GM12864 (cell line): ENCODE data around the gene NTSR1.

Source experiments
- DNase-seq: peaks from one replicate; pipeline ENCODE4 v3.0.0-alpha.2; 2011; ENCODE audit warnings: low read depth
- H3K4me3 ChIP-seq: 2 replicates; pipeline ENCODE4 v1.5.1; 2011; ENCODE audit warnings: mild to moderate bottlenecking, low read depth, low read length, control low read depth
- TF ChIP-seq, protein P1 (sequence below): IDR thresholded peaks from 2 replicates; pipeline ENCODE4 v1.5.1; 2011; ENCODE audit warnings: low read depth, mild to moderate bottlenecking, moderate library complexity, low read length, control low read depth, inconsistent platforms; ENCODE audit errors: missing control alignments

The NTSR1 gene

DNA sequence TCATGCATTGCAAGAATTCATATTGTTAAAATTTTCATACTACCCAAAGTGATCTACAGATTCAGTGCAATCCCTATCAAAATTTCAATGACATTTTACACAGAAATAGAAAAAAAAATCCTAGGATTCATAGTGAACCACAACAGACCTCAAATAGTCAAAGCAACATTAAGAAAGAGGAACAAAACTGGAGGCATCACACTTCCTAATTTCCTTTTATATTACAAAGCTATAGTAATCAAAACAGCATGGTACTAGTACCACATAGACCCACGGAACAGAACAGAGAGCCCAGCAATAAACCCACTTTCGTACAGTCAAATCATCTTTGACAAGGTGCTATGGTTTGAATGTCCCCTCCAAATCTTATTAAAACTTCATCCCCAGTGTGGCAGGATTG is 39.7 kb downstream of the NTSR1 start:
- no peak overlapping the region for H3K4me3 ChIP-seq
- TF ChIP-seq, protein P1, sequence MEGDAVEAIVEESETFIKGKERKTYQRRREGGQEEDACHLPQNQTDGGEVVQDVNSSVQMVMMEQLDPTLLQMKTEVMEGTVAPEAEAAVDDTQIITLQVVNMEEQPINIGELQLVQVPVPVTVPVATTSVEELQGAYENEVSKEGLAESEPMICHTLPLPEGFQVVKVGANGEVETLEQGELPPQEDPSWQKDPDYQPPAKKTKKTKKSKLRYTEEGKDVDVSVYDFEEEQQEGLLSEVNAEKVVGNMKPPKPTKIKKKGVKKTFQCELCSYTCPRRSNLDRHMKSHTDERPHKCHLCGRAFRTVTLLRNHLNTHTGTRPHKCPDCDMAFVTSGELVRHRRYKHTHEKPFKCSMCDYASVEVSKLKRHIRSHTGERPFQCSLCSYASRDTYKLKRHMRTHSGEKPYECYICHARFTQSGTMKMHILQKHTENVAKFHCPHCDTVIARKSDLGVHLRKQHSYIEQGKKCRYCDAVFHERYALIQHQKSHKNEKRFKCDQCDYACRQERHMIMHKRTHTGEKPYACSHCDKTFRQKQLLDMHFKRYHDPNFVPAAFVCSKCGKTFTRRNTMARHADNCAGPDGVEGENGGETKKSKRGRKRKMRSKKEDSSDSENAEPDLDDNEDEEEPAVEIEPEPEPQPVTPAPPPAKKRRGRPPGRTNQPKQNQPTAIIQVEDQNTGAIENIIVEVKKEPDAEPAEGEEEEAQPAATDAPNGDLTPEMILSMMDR: no peak
- DNase-seq: no peak

DNA sequence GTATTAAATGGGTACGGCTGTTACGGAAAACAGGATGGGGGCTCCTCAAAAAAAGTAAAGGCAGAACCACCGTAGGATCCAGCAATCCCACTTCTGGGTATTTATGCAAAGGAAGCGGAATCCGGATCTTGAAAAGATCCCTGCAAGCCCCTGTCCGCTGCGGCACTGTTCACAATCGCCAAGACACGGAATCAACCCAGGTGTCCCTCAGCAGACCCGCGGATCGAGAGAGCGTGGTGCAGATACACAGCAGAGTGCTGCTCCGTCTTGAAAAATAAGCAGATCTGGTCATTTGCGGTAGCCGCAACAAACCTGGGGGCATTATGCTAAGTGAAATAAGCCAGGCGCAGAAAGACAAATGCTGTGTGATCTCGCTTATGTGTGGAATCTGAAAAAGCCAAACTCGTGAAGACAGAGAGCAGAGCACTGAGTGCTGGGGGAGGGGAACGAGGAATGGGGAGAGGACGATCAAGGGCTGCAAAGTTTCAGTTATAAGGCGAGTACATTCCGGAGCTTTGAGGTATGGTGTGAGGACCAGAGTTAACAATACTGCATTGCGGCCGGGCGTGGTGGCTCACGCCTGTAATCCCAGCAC is 41.3 kb downstream of the NTSR1 start:
- TF ChIP-seq, protein P1: no peak
- H3K4me3 ChIP-seq: no peak overlapping the region
- no peak for DNase-seq

DNA sequence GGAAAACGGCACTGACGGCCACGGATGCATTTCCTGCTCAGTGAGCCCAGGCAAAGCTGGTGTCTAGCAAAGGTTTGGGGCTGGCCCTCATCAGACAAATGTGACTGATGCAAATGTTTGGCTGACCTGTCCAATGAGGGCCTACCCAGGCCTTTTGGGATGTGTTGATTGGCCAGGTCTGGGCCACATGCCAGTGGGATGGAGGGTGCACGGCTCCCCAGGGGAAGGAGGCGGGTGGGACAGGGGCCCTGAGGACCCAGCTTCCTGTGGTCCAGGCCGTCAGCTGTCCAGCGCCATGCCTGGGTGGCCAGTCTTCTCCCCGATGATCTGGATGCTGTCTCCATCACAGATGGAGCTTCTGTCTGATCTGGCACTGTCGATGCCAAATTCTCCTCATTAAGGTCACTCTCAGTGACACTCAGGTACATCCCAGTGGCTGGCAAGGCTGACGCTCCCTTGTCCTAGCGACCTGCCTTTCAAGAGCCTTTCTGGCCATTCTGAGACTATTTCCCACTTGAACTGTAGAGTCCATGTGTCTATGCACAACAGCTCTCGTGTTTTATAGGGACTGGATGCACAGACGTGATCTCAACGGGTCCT is 43.0 kb downstream of the NTSR1 start:
- no peak for DNase-seq
- H3K4me3 ChIP-seq: no peak overlapping the region
- TF ChIP-seq, protein P1: no peak

DNA sequence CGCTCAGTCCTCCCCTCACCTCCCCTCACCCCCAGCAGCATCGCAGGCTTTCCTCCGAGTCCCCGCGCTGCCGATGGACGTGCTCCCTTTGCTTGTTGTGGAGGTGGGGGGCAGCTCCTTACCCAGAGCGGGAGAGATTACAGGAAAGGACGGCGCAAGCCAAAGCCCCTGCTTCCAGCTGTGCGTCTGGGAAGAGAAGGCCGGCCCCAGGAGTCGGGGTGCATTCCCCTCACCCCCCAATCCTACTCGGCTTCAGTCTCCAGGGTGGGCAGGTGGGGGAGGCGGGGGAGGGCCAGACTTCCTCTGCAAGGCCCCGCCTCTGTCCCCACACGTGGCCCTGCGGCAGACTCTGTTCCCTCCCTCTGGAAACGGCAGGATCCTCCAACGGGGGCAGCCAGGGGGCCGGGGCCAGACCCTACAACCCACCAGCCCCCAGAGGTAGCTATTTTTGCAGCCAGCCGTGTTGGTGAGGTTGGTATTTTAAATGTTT is 43.6 kb downstream of the NTSR1 start:
- H3K4me3 ChIP-seq: no peak overlapping the region

DNA sequence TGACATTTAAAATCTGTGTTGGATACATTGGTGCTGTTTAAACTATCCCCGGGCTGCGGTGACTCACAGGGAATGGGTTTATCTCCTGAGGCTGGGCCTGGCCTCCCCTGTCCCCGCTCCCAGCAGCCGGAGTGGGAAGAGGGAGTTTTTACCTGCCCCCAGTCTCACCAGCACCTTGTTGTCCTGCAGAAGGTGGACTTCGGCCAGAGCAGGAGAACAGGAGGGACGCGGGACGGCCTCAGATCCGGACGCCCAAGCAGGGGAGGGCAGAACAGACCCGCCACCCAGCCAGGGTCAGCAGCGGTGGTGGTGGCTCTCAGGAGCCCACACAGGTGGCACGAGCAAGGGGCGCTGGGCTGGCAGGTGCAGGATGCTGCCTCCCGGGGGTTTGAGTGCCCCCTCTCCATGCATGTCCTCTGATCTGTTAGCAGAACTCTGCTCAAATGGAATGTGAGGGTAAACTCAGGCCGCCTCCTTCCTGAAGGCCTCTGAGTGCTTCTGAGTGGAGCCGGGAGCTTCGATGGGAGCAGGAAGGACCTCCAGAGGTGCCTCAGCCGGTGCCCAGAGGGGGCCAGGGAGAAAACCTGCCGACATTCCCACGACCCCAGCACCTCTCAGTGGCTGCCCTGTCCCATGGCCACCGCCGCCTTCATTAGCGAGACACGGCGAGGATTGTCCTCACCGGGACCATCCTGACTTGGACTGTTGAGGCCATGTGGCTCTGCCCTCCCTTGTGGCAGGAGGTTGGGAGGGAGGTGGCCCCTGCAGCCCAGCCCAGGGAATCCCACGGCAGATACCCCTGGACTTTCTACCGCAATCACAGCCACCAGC is 44.2 kb downstream of the NTSR1 start:
- no peak for DNase-seq
- H3K4me3 ChIP-seq: no peak overlapping the region
- TF ChIP-seq, protein P1: no peak

More for the DNA sequence above, 43.6 kb downstream of the NTSR1 start:
- DNase-seq: no peak
- TF ChIP-seq, protein P1: no peak

DNA sequence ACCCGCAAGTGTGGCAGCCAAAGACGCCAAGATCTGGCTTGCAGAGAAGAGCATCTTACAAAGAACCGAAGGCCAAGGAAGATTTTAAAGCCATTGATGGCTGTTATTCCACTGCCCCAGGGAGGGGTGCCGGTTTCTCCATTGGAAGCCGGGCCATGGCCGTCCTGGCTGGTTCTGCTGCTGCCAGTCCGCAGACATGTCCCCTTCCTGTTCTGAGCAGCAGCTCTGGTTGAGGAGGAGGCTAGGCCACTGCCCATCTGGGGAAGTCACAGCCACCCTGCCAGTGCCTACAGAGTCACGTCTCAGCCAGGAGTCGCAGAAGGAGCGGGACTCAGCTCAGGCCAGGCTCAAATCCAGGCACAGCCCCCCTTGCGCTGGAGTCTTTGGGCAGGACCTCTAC is 45.0 kb downstream of the NTSR1 start:
- no peak for DNase-seq
- H3K4me3 ChIP-seq: no peak overlapping the region
- TF ChIP-seq, protein P1: no peak
